Trophoblast cell (in vitro differentiated cells and primary cell): ENCODE results near the gene PDILT.
"Not testable (repeated sequence)": the region's sequence is repeated elsewhere in the genome, so short reads cannot be mapped to it uniquely, and the experiment has no call there.

Source experiments
- DNase-seq, 2 donors: peaks; one replicate each; pipeline ENCODE4 v3.0.0-alpha.2; 2016
- H2AFZ ChIP-seq: 2 replicates; pipeline ENCODE4 v1.6.1; 2013; ENCODE audit warnings: low read length, moderate library complexity, mild to moderate bottlenecking; ENCODE audit not compliant: insufficient read depth, poor library complexity
- H2AK5ac ChIP-seq: 2 replicates; pipeline ENCODE4 v1.6.1; 2013; ENCODE audit warnings: mild to moderate bottlenecking, low read length
- H2BK120ac ChIP-seq: 2 replicates; pipeline ENCODE4 v1.6.1; 2013; ENCODE audit warnings: low read length, mild to moderate bottlenecking, moderate library complexity; ENCODE audit not compliant: insufficient read depth, poor library complexity
- H2BK12ac ChIP-seq: 2 replicates; pipeline ENCODE4 v1.6.1; 2013; ENCODE audit warnings: mild to moderate bottlenecking, low read length, moderate library complexity
- H2BK5ac ChIP-seq: 2 replicates; pipeline ENCODE4 v1.6.1; 2013; ENCODE audit warnings: low read length, low read depth, moderate library complexity, mild to moderate bottlenecking; ENCODE audit not compliant: poor library complexity
- H3K14ac ChIP-seq: 2 replicates; pipeline ENCODE4 v1.6.1; 2013; ENCODE audit warnings: mild to moderate bottlenecking, low read length
- H3K18ac ChIP-seq: 2 replicates; pipeline ENCODE4 v1.6.1; 2013; ENCODE audit warnings: mild to moderate bottlenecking, low read length
- H3K23ac ChIP-seq: 2 replicates; pipeline ENCODE4 v1.6.1; 2013; ENCODE audit warnings: low read length
- H3K27ac ChIP-seq: 2 replicates; pipeline ENCODE4 v1.5.1; 2013; ENCODE audit warnings: low read depth, mild to moderate bottlenecking, inconsistent platforms, low read length, moderate library complexity
- H3K27me3 ChIP-seq: 2 replicates; pipeline ENCODE4 v1.6.1; 2013; ENCODE audit warnings: inconsistent platforms, mild to moderate bottlenecking, low read length, moderate library complexity; ENCODE audit not compliant: insufficient read depth
- H3K36me3 ChIP-seq, 2 experiments: 1 replicate in 1 of 2; 2 replicates in 1 of 2; pipeline ENCODE4 v1.6.1; 2013; ENCODE audit warnings: low read length in 2 of 2, mild to moderate bottlenecking in 2 of 2, moderate library complexity in 1 of 2; ENCODE audit not compliant: insufficient read depth in 2 of 2, control insufficient read depth in 1 of 2
- H3K4ac ChIP-seq: 2 replicates; pipeline ENCODE4 v1.6.1; 2013; ENCODE audit warnings: low read depth, mild to moderate bottlenecking, low read length, moderate library complexity
- H3K4me1 ChIP-seq, 2 experiments: 1 replicate in 1 of 2; 2 replicates in 1 of 2; pipeline ENCODE4 v1.6.1; 2013; ENCODE audit warnings: low read length in 2 of 2, mild to moderate bottlenecking in 2 of 2, moderate library complexity in 1 of 2; ENCODE audit not compliant: insufficient read depth in 2 of 2, control insufficient read depth in 1 of 2
- H3K4me2 ChIP-seq: 2 replicates; pipeline ENCODE4 v1.6.1; 2013; ENCODE audit warnings: inconsistent platforms, mild to moderate bottlenecking, low read length, moderate library complexity
- H3K4me3 ChIP-seq: 2 replicates; pipeline ENCODE4 v1.5.1; 2013; ENCODE audit warnings: mild to moderate bottlenecking, low read depth, low read length, inconsistent platforms
- H3K79me1 ChIP-seq: one replicate; pipeline ENCODE4 v1.6.1; 2013; ENCODE audit warnings: low read length
- H3K79me2 ChIP-seq: 2 replicates; pipeline ENCODE4 v1.6.1; 2013; ENCODE audit warnings: low read length, mild to moderate bottlenecking; ENCODE audit not compliant: control insufficient read depth, insufficient read depth, poor library complexity
- H3K9ac ChIP-seq: 2 replicates; pipeline ENCODE4 v1.6.1; 2013; ENCODE audit warnings: mild to moderate bottlenecking, low read length
- H3K9me3 ChIP-seq: 2 replicates; pipeline ENCODE4 v1.6.1; 2013; ENCODE audit warnings: low read depth, mild to moderate bottlenecking, control low read depth, inconsistent platforms, low read length; ENCODE audit not compliant: insufficient read depth
- H4K12ac ChIP-seq: 2 replicates; pipeline ENCODE4 v1.6.1; 2013; ENCODE audit warnings: low read depth, mild to moderate bottlenecking, low read length, moderate library complexity
- H4K8ac ChIP-seq: 2 replicates; pipeline ENCODE4 v1.6.1; 2013; ENCODE audit warnings: low read depth, mild to moderate bottlenecking, low read length, moderate library complexity
- H4K91ac ChIP-seq: one replicate; pipeline ENCODE4 v1.6.1; 2013; ENCODE audit warnings: low read depth, mild to moderate bottlenecking, low read length, moderate library complexity
- WGBS: extraction: QIAGEN DNeasy Blood & Tissue Kit; methylation state at CpG from one replicate; pipeline ENCODE4 v1.1.7; 2013; ENCODE audit warnings: missing lambda C conversion rate; ENCODE audit not compliant: insufficient read length, insufficient coverage; ENCODE audit errors: extremely low coverage; 5-methylcytosine and 5-hydroxymethylcytosine counted together

Gene PDILT

DNA sequence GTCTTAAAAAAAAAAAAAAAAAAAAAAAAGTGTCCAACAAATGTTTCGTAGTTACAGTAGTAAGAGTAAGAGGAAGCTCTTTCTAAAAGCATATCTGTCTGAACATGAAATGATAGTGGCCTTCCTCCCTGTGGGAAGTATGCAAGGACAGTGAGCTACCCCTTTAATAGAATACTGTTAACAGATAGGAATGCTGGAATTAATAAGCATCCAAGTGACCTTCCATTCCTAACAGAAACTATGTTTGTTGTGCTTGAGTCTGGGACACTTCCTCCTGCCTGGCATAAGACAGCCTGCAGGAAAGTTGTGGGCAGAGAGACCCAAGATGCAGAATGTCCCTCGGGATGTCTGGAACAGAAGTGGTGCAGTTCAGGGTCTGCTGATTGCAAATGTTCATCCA, 34.4 kb upstream of the PDILT start:
- not testable (repeated sequence) for H2AK5ac ChIP-seq, H3K23ac ChIP-seq, H3K4me3 ChIP-seq, H2BK5ac ChIP-seq, H3K4ac ChIP-seq, H3K27ac ChIP-seq, H3K79me1 ChIP-seq, DNase-seq, H3K4me2 ChIP-seq, H3K79me2 ChIP-seq, H3K18ac ChIP-seq, H3K9ac ChIP-seq, H2AFZ ChIP-seq, H3K27me3 ChIP-seq, H4K12ac ChIP-seq, H2BK12ac ChIP-seq, H4K8ac ChIP-seq, H2BK120ac ChIP-seq, H3K9me3 ChIP-seq, H3K36me3 ChIP-seq, H4K91ac ChIP-seq, H3K4me1 ChIP-seq, H3K14ac ChIP-seq
- no CpG with 5 or more reads among the region's 2 CpGs for WGBS

- WGBS, result no CpG with 5 or more reads among the region's 11 CpGs
- Histone ChIP-seq H3K23ac (no peak overlapping the region), H2AFZ (no peak overlapping the region)
Measured at GRCh38 chr16:20430948-20431347, 26.4 kb upstream of the PDILT start.

DNA sequence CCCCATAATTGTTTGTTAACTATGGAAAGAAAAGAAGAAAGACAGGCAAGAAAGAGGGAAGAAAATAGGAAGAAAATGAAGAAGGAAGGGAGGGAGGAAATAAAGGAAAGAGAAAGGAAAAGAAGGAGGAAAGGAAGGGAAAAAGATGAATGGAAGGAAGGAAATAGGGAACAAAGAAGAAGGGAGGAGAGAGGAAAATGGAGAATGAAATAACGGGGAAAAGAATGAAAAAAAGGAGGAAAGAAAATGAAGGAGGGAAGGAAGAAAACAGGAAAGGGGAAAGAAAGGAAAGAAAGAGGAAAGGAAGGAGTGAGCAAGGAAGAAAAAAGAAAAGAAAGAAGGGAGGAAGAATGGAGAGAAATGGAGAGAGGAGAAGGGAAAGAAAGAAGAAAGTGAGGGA, 25.9 kb upstream of the PDILT start:
- H4K91ac ChIP-seq, H3K27me3 ChIP-seq, H3K23ac ChIP-seq, H3K27ac ChIP-seq, H3K9ac ChIP-seq, H3K79me1 ChIP-seq, H3K4me3 ChIP-seq, H4K8ac ChIP-seq, DNase-seq, H2AFZ ChIP-seq, H4K12ac ChIP-seq, H3K4me1 ChIP-seq, H3K4me2 ChIP-seq, H2BK12ac ChIP-seq, H3K79me2 ChIP-seq, H2AK5ac ChIP-seq, H3K36me3 ChIP-seq, H3K9me3 ChIP-seq, H2BK120ac ChIP-seq, H3K18ac ChIP-seq, H3K4ac ChIP-seq, H2BK5ac ChIP-seq, H3K14ac ChIP-seq: not testable (repeated sequence)
- 98% methylated on average over 1 of the region's 1 CpG for WGBS

More at GRCh38 chr16:20430948-20431347, 26.4 kb upstream of the PDILT start:
- H3K18ac ChIP-seq, result no peak overlapping the region
- H3K27me3 ChIP-seq, result no peaks in the 10 kb centered on the region
- H2AK5ac ChIP-seq, result no peak overlapping the region
- no peak for DNase-seq
- no peaks in the 10 kb centered on the region for H3K4me1 ChIP-seq
- no peak overlapping the region for H2BK5ac ChIP-seq
- H3K9ac ChIP-seq, result no peak overlapping the region
- no peak overlapping the region for H3K4me2 ChIP-seq
- H3K79me2 ChIP-seq, result no peaks in the 10 kb centered on the region
- H2BK120ac ChIP-seq, result no peak overlapping the region
- H4K91ac ChIP-seq, result no peak overlapping the region
- no peak overlapping the region for H3K4ac ChIP-seq
- no peak overlapping the region for H3K27ac ChIP-seq
- no peak overlapping the region for H4K8ac ChIP-seq
- no peaks in the 10 kb centered on the region for H3K79me1 ChIP-seq
- no peak overlapping the region for H2BK12ac ChIP-seq
- H3K4me3 ChIP-seq, result peak overlapping the region; percentile 2
- H3K9me3 ChIP-seq, result no peaks in the 10 kb centered on the region
- H3K14ac ChIP-seq, result no peak overlapping the region
- H4K12ac ChIP-seq, result no peak overlapping the region
- no peaks in the 10 kb centered on the region for H3K36me3 ChIP-seq

- H4K8ac ChIP-seq, H2AFZ ChIP-seq, H2AK5ac ChIP-seq, H3K27me3 ChIP-seq, H3K4me3 ChIP-seq, DNase-seq, H3K79me1 ChIP-seq, H3K79me2 ChIP-seq, H3K18ac ChIP-seq, H3K4me2 ChIP-seq, H3K14ac ChIP-seq, H2BK12ac ChIP-seq, H3K4ac ChIP-seq, H2BK5ac ChIP-seq, H4K91ac ChIP-seq, H4K12ac ChIP-seq, H3K9me3 ChIP-seq, H2BK120ac ChIP-seq, H3K36me3 ChIP-seq, H3K27ac ChIP-seq, H3K23ac ChIP-seq, H3K9ac ChIP-seq, H3K4me1 ChIP-seq: not testable (repeated sequence)
- WGBS, result no CpG with 5 or more reads among the region's 7 CpGs
Measured at GRCh38 chr16:20429499-20429898, 25.0 kb upstream of the PDILT start.
